NCI-H2196 (cell line): ENCODE data around the gene TMEM167A.
A peak's percentile ranks its signal among the peaks of the same experiment; 100 is the strongest.

Experiments
- DNase-seq: peaks from one replicate; lab custom pipeline; 2025; ENCODE audit not compliant: unreplicated experiment; lab: John Stamatoyannopoulos, UW

Gene TMEM167A

DNA sequence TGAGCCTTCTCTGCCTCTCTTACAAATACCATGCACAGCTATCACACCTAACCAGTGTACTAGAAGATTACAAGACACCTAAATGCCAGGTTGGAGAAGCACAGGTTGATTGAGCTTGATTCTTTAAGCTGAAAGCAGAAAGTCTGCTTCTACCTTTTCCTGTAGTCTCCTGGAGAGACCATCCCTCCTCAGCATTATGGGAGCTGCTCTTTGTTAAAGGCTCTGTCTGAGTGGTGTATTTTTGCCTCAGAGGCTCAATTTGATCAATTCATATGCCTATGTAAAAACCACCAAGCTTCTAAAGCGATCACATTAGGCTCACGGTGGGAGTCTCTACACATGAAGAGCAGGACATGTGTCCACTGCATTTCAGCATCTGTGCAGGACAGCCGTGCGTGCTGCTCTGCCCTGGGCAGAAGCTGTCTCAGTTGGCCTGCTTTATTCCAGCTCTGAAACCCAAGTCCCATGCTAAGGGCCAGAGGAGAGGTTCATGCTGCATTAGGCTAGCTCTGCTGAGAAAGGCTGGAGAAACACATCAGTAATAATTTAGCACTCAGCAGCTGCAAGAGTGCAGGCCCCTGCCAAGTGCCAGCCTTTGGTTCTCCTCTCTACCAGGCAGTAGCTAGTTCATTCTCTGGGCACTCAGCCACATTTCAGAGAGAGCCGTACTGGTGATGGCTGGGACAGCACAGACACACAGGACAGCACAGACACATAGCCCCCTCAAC, 41.7 kb downstream of the TMEM167A start:
- DNase-seq: peak; percentile 17

- DNase-seq: no peak
Observed at GRCh38 chr5:83034528-83035207, 42.5 kb downstream of the TMEM167A start.

- no peak for DNase-seq
Observed at GRCh38 chr5:83034036-83034435, 43.2 kb downstream of the TMEM167A start.

- DNase-seq: no peak
Observed at GRCh38 chr5:83031381-83031780, 45.8 kb downstream of the TMEM167A start.

GRCh38 chr5:83029912-83030311, 47.3 kb downstream of the TMEM167A start:
- no peak for DNase-seq

GRCh38 chr5:83026930-83027687, 50.1 kb downstream of the TMEM167A start:
- DNase-seq: no peak

DNA sequence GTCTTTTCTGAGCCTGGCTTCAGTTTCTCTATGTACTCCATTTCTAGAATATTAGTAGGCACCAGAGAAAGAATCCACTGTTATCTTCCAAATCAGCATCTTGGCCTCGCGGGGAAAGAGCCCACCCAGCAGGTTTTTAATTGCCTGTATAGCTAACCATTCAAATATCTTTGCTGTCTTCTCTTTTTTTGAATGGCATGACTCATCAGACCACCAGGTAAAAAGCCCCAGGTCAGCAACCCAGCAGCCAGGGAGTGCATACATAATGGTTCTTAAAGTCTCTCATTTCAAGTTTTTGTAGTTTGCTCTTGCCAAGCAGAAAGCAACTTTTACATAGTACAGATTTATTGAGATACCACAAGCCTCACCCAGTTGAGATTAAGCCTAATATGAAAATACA, 50.7 kb downstream of the TMEM167A start:
- no peak for DNase-seq

- no peak for DNase-seq
Observed at GRCh38 chr5:83025690-83026478, 51.3 kb downstream of the TMEM167A start.

DNA sequence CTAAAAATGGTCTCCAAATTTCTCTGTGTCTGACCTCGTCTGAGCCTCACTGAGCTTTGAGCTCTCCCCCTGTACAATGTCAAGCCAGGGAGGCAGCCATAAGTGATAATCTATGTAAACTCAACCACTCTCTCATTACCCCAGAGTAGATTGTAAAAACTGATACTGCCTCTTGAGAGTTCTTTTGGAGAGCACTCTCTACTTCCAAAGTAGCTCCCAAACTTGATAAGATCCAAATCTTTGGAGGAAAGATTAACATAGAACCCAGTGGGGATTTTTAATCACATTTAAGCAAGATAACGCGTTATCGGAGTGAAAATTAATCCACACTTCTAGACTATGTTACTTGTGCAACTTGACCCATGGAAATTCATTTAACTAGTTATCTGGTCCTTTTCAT, 54.9 kb downstream of the TMEM167A start:
- no peak for DNase-seq

- DNase-seq: no peak
Observed at GRCh38 chr5:83015676-83016075, 61.5 kb downstream of the TMEM167A start.

- no peak for DNase-seq
Observed at GRCh38 chr5:83011985-83012384, 65.2 kb downstream of the TMEM167A start.

DNA sequence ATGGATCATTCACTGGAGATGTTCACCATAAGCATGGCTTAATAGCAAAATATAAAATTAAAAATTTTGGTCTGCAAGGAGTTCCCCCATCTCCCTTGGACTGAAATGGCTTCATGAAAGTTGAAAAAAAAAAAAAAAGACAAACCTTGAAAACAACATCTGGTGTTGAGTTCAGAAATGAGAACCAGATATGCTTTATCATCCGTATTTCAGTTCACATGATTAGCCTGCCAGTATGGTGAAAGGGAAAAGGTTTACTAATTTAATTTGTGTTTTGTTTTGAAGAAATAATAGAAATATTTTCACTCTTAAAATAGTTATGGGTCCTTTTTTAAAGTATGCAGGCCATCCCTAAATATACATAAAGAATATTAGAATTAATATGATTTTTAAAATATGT, 67.8 kb downstream of the TMEM167A start:
- no peak for DNase-seq

- no peak for DNase-seq
Observed at GRCh38 chr5:83007755-83008154, 69.4 kb downstream of the TMEM167A start.

- DNase-seq: no peak
Observed at GRCh38 chr5:83006683-83007283, 70.4 kb downstream of the TMEM167A start.

DNA sequence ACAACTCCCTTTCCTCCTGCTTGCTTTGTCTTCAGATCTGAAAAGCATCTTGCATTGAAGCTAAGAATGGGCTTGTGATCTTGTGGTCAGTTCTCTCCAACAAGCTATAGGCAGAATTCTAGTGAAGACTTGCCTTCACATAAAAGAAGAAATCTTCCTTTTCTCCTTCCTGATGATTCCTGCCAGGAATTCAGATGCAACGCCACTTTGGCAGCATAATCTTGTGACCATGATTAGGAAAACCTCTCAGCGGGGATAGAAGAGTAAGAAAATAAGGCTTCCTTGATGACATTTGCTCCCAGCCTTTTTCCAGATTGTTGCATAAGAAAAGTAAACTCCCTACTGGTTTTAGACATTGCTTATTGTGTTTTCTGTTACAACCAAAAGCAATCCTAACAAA, 73.4 kb downstream of the TMEM167A start:
- no peak for DNase-seq
